Neural cell (in vitro differentiated cells): ENCODE results near the gene ZNHIT1. TPM values are rescaled to one million over a fixed set of nuclear protein-coding genes. Genes with fewer than 3 reads are reported as not detected.

Experiments used
- H2AFZ ChIP-seq: fragments of 200-600, 300-800 bp; sonication (generic), shearing (Covaris generic); 2 replicates; pipeline ENCODE4 v1.6.0; 2014; ENCODE audit warnings: low read depth, mild to moderate bottlenecking, antibody characterized with exemption, low read length, moderate library complexity
- H3F3A ChIP-seq: fragments of 200-600 bp; shearing (Covaris generic); 2 replicates; pipeline ENCODE4 v1.6.1; 2016; ENCODE audit warnings: mild to moderate bottlenecking, moderate library complexity, mixed read lengths, antibody characterized with exemption, low read length; ENCODE audit not compliant: insufficient read depth, poor library complexity, severe bottlenecking
- H3K27ac ChIP-seq: fragments of 200-600, 300-800 bp; sonication (generic), shearing (Covaris generic); 2 replicates; pipeline ENCODE4 v1.5.1; 2014; ENCODE audit warnings: mild to moderate bottlenecking, low read length, moderate library complexity
- H3K27me3 ChIP-seq: fragments of 300-800, 200-600 bp; sonication (generic), shearing (Covaris generic); 2 replicates; pipeline ENCODE4 v1.6.0; 2014; ENCODE audit warnings: mild to moderate bottlenecking, low read depth, low read length, moderate library complexity; ENCODE audit not compliant: insufficient read depth
- H3K36me3 ChIP-seq: fragments of 300-800, 200-600 bp; sonication (generic), shearing (Covaris generic); 2 replicates; pipeline ENCODE4 v1.5.1; 2014; ENCODE audit warnings: mild to moderate bottlenecking, antibody characterized with exemption, low read length, moderate library complexity; ENCODE audit not compliant: insufficient read depth
- H3K4me2 ChIP-seq: fragments of 300-800, 200-600 bp; sonication (generic), shearing (Covaris generic); 2 replicates; pipeline ENCODE4 v1.6.0; 2014; ENCODE audit warnings: mild to moderate bottlenecking, low read length
- H3K4me3 ChIP-seq: fragments of 300-800, 200-600 bp; sonication (generic), shearing (Covaris generic); 2 replicates; pipeline ENCODE4 v1.5.1; 2014; ENCODE audit warnings: mild to moderate bottlenecking, low read length, moderate library complexity
- H3K79me2 ChIP-seq: fragments of 200-600 bp; shearing (Covaris generic); replicated peaks from 2 replicates; pipeline ENCODE4 v1.6.0; 2014; ENCODE audit warnings: mild to moderate bottlenecking, low read length, moderate library complexity; ENCODE audit not compliant: insufficient read depth
- H3K9ac ChIP-seq: fragments of 300-800, 200-600 bp; sonication (generic), shearing (Covaris generic); 2 replicates; pipeline ENCODE4 v1.6.1; 2016; ENCODE audit warnings: mild to moderate bottlenecking, low read length, mixed read lengths
- H3K9me2 ChIP-seq: fragments of 200-600 bp; shearing (Covaris generic); 2 replicates; pipeline ENCODE4 v1.6.1; 2016; ENCODE audit warnings: mild to moderate bottlenecking, low read length, mixed read lengths; ENCODE audit not compliant: insufficient read depth
- H3K9me3 ChIP-seq: fragments of 200-600, 300-800 bp; sonication (generic), shearing (Covaris generic); 2 replicates; pipeline ENCODE4 v1.6.1; 2016; ENCODE audit warnings: mild to moderate bottlenecking, mixed run types, low read length, moderate library complexity, mixed read lengths
- H4K20me1 ChIP-seq: fragments of 200-600 bp; shearing (Covaris generic); 2 replicates; pipeline ENCODE4 v1.6.1; 2016; ENCODE audit warnings: mild to moderate bottlenecking, mixed run types; ENCODE audit not compliant: insufficient read depth
- CTCF ChIP-seq: fragments of 450-650 bp; IDR thresholded peaks from 2 replicates; pipeline ENCODE4 v1.5.1; 2014; ENCODE audit warnings: antibody characterized with exemption, mild to moderate bottlenecking, moderate library complexity; ENCODE audit not compliant: poor library complexity, severe bottlenecking
- EP300 ChIP-seq: fragments of 450-650 bp; conservative IDR thresholded peaks from 2 replicates; pipeline ENCODE4 v1.6.1; 2014; ENCODE audit warnings: antibody characterized with exemption, mild to moderate bottlenecking, moderate library complexity; ENCODE audit not compliant: poor library complexity, severe bottlenecking
- EZH2 ChIP-seq: fragments of 200-600, 300-800 bp; shearing (Covaris generic), sonication (generic); IDR thresholded peaks from 2 replicates; pipeline ENCODE4 v1.6.1; 2014; ENCODE audit warnings: antibody characterized with exemption, low read length, borderline replicate concordance, mild to moderate bottlenecking; ENCODE audit not compliant: insufficient read depth, poor library complexity, severe bottlenecking
- MXI1 ChIP-seq: fragments of 450-650 bp; conservative IDR thresholded peaks from 2 replicates; pipeline ENCODE4 v1.6.1; 2014; ENCODE audit warnings: antibody characterized with exemption, mild to moderate bottlenecking; ENCODE audit not compliant: poor library complexity, severe bottlenecking
- POLR2AphosphoS5 ChIP-seq: IDR thresholded peaks from 2 replicates; pipeline ENCODE4 v1.6.1; 2012
- RAD21 ChIP-seq: fragments of 450-650 bp; conservative IDR thresholded peaks from 2 replicates; pipeline ENCODE4 v1.6.1; 2014; ENCODE audit warnings: antibody characterized with exemption, mild to moderate bottlenecking, moderate library complexity
- REST ChIP-seq: IDR thresholded peaks from 2 replicates; pipeline ENCODE4 v1.6.1; 2012; ENCODE audit warnings: borderline replicate concordance
- SMC3 ChIP-seq: fragments of 450-650 bp; conservative IDR thresholded peaks from 2 replicates; pipeline ENCODE4 v1.6.1; 2014; ENCODE audit warnings: antibody characterized with exemption, mild to moderate bottlenecking, moderate library complexity; ENCODE audit not compliant: poor library complexity
- TAF1 ChIP-seq: IDR thresholded peaks from 2 replicates; pipeline ENCODE4 v1.6.1; 2012; ENCODE audit warnings: low read depth
- polyA plus RNA-seq: library from polyadenylated mRNA; depleted of rRNA; stranded (reverse); fragments of >200 nt; gene quantifications from 2 replicates; pipeline ENCODE4 v1.2.3, GENCODE V29; 2014

Gene ZNHIT1
- polyA plus RNA-seq, 1 donor from 2014 or later, result 176 TPM

- no peak overlapping the region for H3K4me2 ChIP-seq
- no peaks in the 10 kb centered on the region for H3K36me3 ChIP-seq
- H3K9me3 ChIP-seq, result no peaks in the 10 kb centered on the region
- no peak overlapping the region for H3K9ac ChIP-seq
- H3K9me2 ChIP-seq, result no peaks in the 10 kb centered on the region
- H2AFZ ChIP-seq, result no peak overlapping the region
- H4K20me1 ChIP-seq, result no peaks in the 10 kb centered on the region
- TF ChIP-seq POLR2AphosphoS5 (no peak), EP300 (no peak), EZH2 (no peak), REST (no peak), TAF1 (no peak), CTCF (no peak), RAD21 (no peak), SMC3 (no peak)
- no peaks in the 10 kb centered on the region for H3F3A ChIP-seq
- H3K27ac ChIP-seq, result no peak overlapping the region
- H3K79me2 ChIP-seq, result peaks cover 15% of the 10 kb centered on the region
- no peak overlapping the region for H3K4me3 ChIP-seq
- H3K27me3 ChIP-seq, result no peaks in the 10 kb centered on the region
Measured at GRCh38 chr7:101240226-101241014, 22.5 kb downstream of the ZNHIT1 start.

GRCh38 chr7:101241015-101241363, 23.0 kb downstream of the ZNHIT1 start:
- no peaks in the 10 kb centered on the region for H3K9me2 ChIP-seq
- no peak overlapping the region for H2AFZ ChIP-seq
- no peak overlapping the region for H3K4me3 ChIP-seq
- no peaks in the 10 kb centered on the region for H3K27me3 ChIP-seq
- no peaks in the 10 kb centered on the region for H3K36me3 ChIP-seq
- H3K9ac ChIP-seq, result no peak overlapping the region
- no peaks in the 10 kb centered on the region for H3K9me3 ChIP-seq
- no peak overlapping the region for H3K4me2 ChIP-seq
- no peak overlapping the region for H3K27ac ChIP-seq
- peaks cover 17% of the 10 kb centered on the region for H3K79me2 ChIP-seq
- TF ChIP-seq REST, result no peak
- no peak for TF ChIP-seq RAD21
- TF ChIP-seq SMC3, result no peak
- TF ChIP-seq CTCF, result no peak
- TF ChIP-seq POLR2AphosphoS5, result no peak
- TF ChIP-seq EZH2, result no peak
- no peak for TF ChIP-seq EP300
- no peak for TF ChIP-seq TAF1
- TF ChIP-seq MXI1, result no peak
- H3F3A ChIP-seq, result no peaks in the 10 kb centered on the region
- H4K20me1 ChIP-seq, result no peaks in the 10 kb centered on the region
